A549 (cell line): ENCODE results near the gene TMEM37.

Experiments used
- HDAC2 ChIP-seq: fragments of 200-600 bp; sonication (generic); IDR thresholded peaks from 2 replicates; pipeline ENCODE4 v1.6.1; 2016
- JUN ChIP-seq, 2 experiments: fragments of >200 bp; sonication (Bioruptor Twin); formaldehyde crosslinking; IDR thresholded peaks; 2 replicates in 1 of 2; 3 replicates in 1 of 2; pipeline ENCODE4 v1.6.1; 2016 to 2017
- KDM1A ChIP-seq: fragments of 200-600 bp; sonication (generic); IDR thresholded peaks from 2 replicates; pipeline ENCODE4 v1.6.1; 2016; ENCODE audit warnings: low read depth, mild to moderate bottlenecking
- NR3C1 ChIP-seq: fragments of >200 bp; sonication (Bioruptor Twin); formaldehyde crosslinking; IDR thresholded peaks from 3 replicates; pipeline ENCODE4 v1.6.1; 2017
- RAD21 ChIP-seq, 2 experiments: fragments of >200 bp in 1 of 2; sonication (Bioruptor Twin) in 1 of 2; formaldehyde crosslinking in 1 of 2; IDR thresholded peaks in 1 of 2; conservative IDR thresholded peaks in 1 of 2; 2 replicates in 1 of 2; 3 replicates in 1 of 2; pipeline ENCODE4 v1.6.1; 2012 to 2018; ENCODE audit warnings: inconsistent platforms in 1 of 2
- SREBF2 ChIP-seq: fragments of 450-650 bp; IDR thresholded peaks from 2 replicates; pipeline ENCODE4 v1.6.1; 2014; ENCODE audit warnings: mild to moderate bottlenecking, moderate library complexity
- TF ChIP-seq, protein P1 (sequence below): fragments of >200 bp; sonication (Bioruptor Twin); formaldehyde crosslinking; IDR thresholded peaks from 3 replicates; pipeline ENCODE4 v1.5.1; 2016

GRCh38 chr2:119415630-119416029 is 16.0 kb upstream of the TMEM37 start:
- no peak for TF ChIP-seq KDM1A
- TF ChIP-seq SREBF2 = no peak
- TF ChIP-seq, protein P1, sequence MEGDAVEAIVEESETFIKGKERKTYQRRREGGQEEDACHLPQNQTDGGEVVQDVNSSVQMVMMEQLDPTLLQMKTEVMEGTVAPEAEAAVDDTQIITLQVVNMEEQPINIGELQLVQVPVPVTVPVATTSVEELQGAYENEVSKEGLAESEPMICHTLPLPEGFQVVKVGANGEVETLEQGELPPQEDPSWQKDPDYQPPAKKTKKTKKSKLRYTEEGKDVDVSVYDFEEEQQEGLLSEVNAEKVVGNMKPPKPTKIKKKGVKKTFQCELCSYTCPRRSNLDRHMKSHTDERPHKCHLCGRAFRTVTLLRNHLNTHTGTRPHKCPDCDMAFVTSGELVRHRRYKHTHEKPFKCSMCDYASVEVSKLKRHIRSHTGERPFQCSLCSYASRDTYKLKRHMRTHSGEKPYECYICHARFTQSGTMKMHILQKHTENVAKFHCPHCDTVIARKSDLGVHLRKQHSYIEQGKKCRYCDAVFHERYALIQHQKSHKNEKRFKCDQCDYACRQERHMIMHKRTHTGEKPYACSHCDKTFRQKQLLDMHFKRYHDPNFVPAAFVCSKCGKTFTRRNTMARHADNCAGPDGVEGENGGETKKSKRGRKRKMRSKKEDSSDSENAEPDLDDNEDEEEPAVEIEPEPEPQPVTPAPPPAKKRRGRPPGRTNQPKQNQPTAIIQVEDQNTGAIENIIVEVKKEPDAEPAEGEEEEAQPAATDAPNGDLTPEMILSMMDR = no peak
- TF ChIP-seq HDAC2 = no peak
- no peak for TF ChIP-seq RAD21 (conservative IDR thresholded peaks at IDR 0.05 in 1 of 2, IDR thresholded peaks at IDR 0.05 in 1 of 2)
- no peak for TF ChIP-seq JUN (IDR thresholded peaks at IDR 0.05)
- no peak for TF ChIP-seq NR3C1
